HCT116 (cell line): ENCODE data around the gene CACNA1G. TPM values are rescaled to one million over a fixed set of nuclear protein-coding genes. Genes with fewer than 3 reads are reported as not detected.
A peak's percentile ranks its signal among the peaks of the same experiment; 100 is the strongest.

Experiments used
- ATAC-seq: fragments of 200-7000 bp; cut with Tn5 transposase; 2 replicates; pipeline ENCODE4 v1.9.1; 2020; ENCODE audit warnings: mild to moderate bottlenecking, moderate library complexity
- BruUV-seq: library from RNA; stranded (reverse); fragments of 400-500 nt; replicated peaks from 2 replicates; lab custom pipeline; 2021; lab: Mats Ljungman, UMichigan
- CTCF ChIA-PET: fragments of 300-600 bp; sonication (Branson Sonifier 250); formaldehyde crosslinking; loops from one replicate; lab custom pipeline; 2021; ENCODE audit warnings: antibody characterized with exemption; lab: Charles Lee
- POLR2A ChIA-PET: fragments of 300-600, 350-600 bp; sonication (Branson Sonifier 250); formaldehyde crosslinking; loops from one replicate; lab custom pipeline; 2021; ENCODE audit warnings: antibody characterized with exemption; lab: Charles Lee
- RAD21 ChIA-PET, 2 experiments: fragments of 300-600 bp; sonication (Branson Sonifier 250); formaldehyde crosslinking; loops; one replicate each; lab custom pipeline; 2023; ENCODE audit warnings: low total read pairs in 2 of 2; ENCODE audit not compliant: uncharacterized antibody in 2 of 2, unreplicated experiment in 2 of 2, low non-redundant PET in 1 of 2; lab: Charles Lee
- DNase-seq: peaks from one replicate; pipeline ENCODE4 v3.0.0-alpha.2; 2010; ENCODE audit warnings: low read depth, low spot score
- H2AFZ ChIP-seq: fragments of 200-600 bp; shearing (Covaris generic), sonication (generic); 2 replicates; pipeline ENCODE4 v1.6.1; 2017; ENCODE audit warnings: low read depth, mixed run types, mixed read lengths, antibody characterized with exemption, low read length; ENCODE audit not compliant: poor library complexity, severe bottlenecking
- H3K27ac ChIP-seq: 2 replicates; pipeline ENCODE4 v1.5.1; 2012; ENCODE audit warnings: low read depth, low read length
- H3K27me3 ChIP-seq: fragments of 200-600 bp; sonication (generic); 2 replicates; pipeline ENCODE4 v1.6.1; 2016; ENCODE audit warnings: mixed run types, low read length, mixed read lengths; ENCODE audit not compliant: insufficient read depth
- H3K36me3 ChIP-seq, 2 experiments: fragments of 200-500 bp in 1 of 2; fragments of 200-600 bp in 1 of 2; sonication (Bioruptor generic) in 1 of 2; sonication (generic) in 1 of 2; 2 replicates each; pipeline versions ENCODE4 v1.5.1 to v1.6.1; 2014 to 2016; ENCODE audit warnings: low read length in 2 of 2, inconsistent platforms in 1 of 2, mixed read lengths in 1 of 2, mixed run types in 1 of 2; ENCODE audit not compliant: insufficient read depth in 2 of 2, control insufficient read depth in 1 of 2
- H3K4me1 ChIP-seq, 2 experiments: fragments of 200-600 bp in 1 of 2; sonication (generic) in 1 of 2; 2 replicates each; pipeline versions ENCODE4 v1.5.1 to v1.6.1; 2012 to 2017; ENCODE audit warnings: low read length in 2 of 2, inconsistent platforms in 1 of 2, mild to moderate bottlenecking in 1 of 2, mixed read lengths in 1 of 2, mixed run types in 1 of 2, moderate library complexity in 1 of 2; ENCODE audit not compliant: insufficient read depth in 2 of 2, control insufficient read depth in 1 of 2
- H3K4me2 ChIP-seq: fragments of 200-600 bp; sonication (generic); 2 replicates; pipeline ENCODE4 v1.6.1; 2017; ENCODE audit warnings: mixed run types, low read length, mixed read lengths
- H3K4me3 ChIP-seq, 2 experiments: fragments of 200-600 bp in 1 of 2; sonication (generic) in 1 of 2; replicated peaks in 1 of 2; 2 replicates each; pipeline ENCODE4 v1.5.1; 2011 to 2016; ENCODE audit warnings: low read length in 2 of 2, control low read depth in 1 of 2, low read depth in 1 of 2, mild to moderate bottlenecking in 1 of 2, mixed read lengths in 1 of 2, mixed run types in 1 of 2
- H3K79me2 ChIP-seq: fragments of 200-600 bp; sonication (generic); 2 replicates; pipeline ENCODE4 v1.6.1; 2017; ENCODE audit warnings: mild to moderate bottlenecking, mixed run types, low read length, moderate library complexity, mixed read lengths; ENCODE audit not compliant: insufficient read depth
- H3K9ac ChIP-seq: fragments of 200-600 bp; sonication (generic); 2 replicates; pipeline ENCODE4 v1.6.1; 2016; ENCODE audit warnings: low read length, mixed read lengths
- H3K9me2 ChIP-seq: fragments of 200-600 bp; sonication (generic), shearing (Covaris generic); 2 replicates; pipeline ENCODE4 v1.6.1; 2017; ENCODE audit warnings: mixed run types, mild to moderate bottlenecking, moderate library complexity; ENCODE audit not compliant: insufficient read depth
- H3K9me3 ChIP-seq, 2 experiments: fragments of 200-500 bp in 1 of 2; fragments of 200-600 bp in 1 of 2; sonication (Bioruptor generic) in 1 of 2; sonication (generic) in 1 of 2; 2 replicates each; pipeline ENCODE4 v1.6.1; 2014 to 2017; ENCODE audit warnings: low read length in 2 of 2, mixed read lengths in 2 of 2, inconsistent platforms in 1 of 2, low read depth in 1 of 2, mild to moderate bottlenecking in 1 of 2, mixed run types in 1 of 2, moderate library complexity in 1 of 2; ENCODE audit not compliant: control insufficient read depth in 1 of 2, insufficient read depth in 1 of 2
- H4K20me1 ChIP-seq: fragments of 200-600 bp; sonication (generic), shearing (Covaris generic); 2 replicates; pipeline ENCODE4 v1.6.1; 2017; ENCODE audit warnings: mixed run types, mild to moderate bottlenecking, moderate library complexity; ENCODE audit not compliant: insufficient read depth
- ATF3 ChIP-seq: IDR thresholded peaks from 2 replicates; pipeline ENCODE4 v1.6.1; 2012
- CEBPB ChIP-seq: IDR thresholded peaks from 2 replicates; pipeline ENCODE4 v1.6.1; 2012; ENCODE audit warnings: low read depth
- CTCF ChIP-seq, 3 experiments: fragments of 200-600 bp in 1 of 3; sonication (generic) in 1 of 3; IDR thresholded peaks in 2 of 3; conservative IDR thresholded peaks in 1 of 3; 2 replicates each; pipeline ENCODE4 v1.5.1; 2012 to 2017; ENCODE audit warnings: low read depth in 2 of 3, low read length in 2 of 3, antibody characterized with exemption in 1 of 3, borderline replicate concordance in 1 of 3, control low read depth in 1 of 3, mild to moderate bottlenecking in 1 of 3, mixed read lengths in 1 of 3, mixed run types in 1 of 3, moderate library complexity in 1 of 3; ENCODE audit not compliant: insufficient read depth in 1 of 3
- EGR1 ChIP-seq: IDR thresholded peaks from 2 replicates; pipeline ENCODE4 v1.6.1; 2012; ENCODE audit warnings: low read depth
- ELF1 ChIP-seq: IDR thresholded peaks from 2 replicates; pipeline ENCODE4 v1.6.1; 2012; ENCODE audit warnings: low read depth, borderline replicate concordance
- EZH2 ChIP-seq: fragments of 200-600 bp; sonication (generic); IDR thresholded peaks from 2 replicates; pipeline ENCODE4 v1.6.1; 2017; ENCODE audit warnings: antibody characterized with exemption, mixed run types
- FOSL1 ChIP-seq: IDR thresholded peaks from 2 replicates; pipeline ENCODE4 v1.6.1; 2012; ENCODE audit warnings: low read depth
- JUND ChIP-seq: IDR thresholded peaks from 2 replicates; pipeline ENCODE4 v1.6.1; 2012
- MAX ChIP-seq: IDR thresholded peaks from 2 replicates; pipeline ENCODE4 v1.6.1; 2012
- POLR2A ChIP-seq: IDR thresholded peaks from 2 replicates; pipeline ENCODE4 v1.7.0; 2011; ENCODE audit warnings: borderline replicate concordance; ENCODE audit not compliant: insufficient read depth, insufficient read length; ENCODE audit errors: extremely low read depth
- POLR2AphosphoS5 ChIP-seq: IDR thresholded peaks from 2 replicates; pipeline ENCODE4 v1.6.1; 2011; ENCODE audit warnings: mild to moderate bottlenecking, low read depth, low read length, moderate library complexity
- RAD21 ChIP-seq: IDR thresholded peaks from 2 replicates; pipeline ENCODE4 v1.6.1; 2012; ENCODE audit warnings: low read depth, mild to moderate bottlenecking
- REST ChIP-seq: IDR thresholded peaks from 2 replicates; pipeline ENCODE4 v1.6.1; 2012; ENCODE audit warnings: low read depth
- SP1 ChIP-seq: IDR thresholded peaks from 2 replicates; pipeline ENCODE4 v1.6.1; 2012; ENCODE audit warnings: low read depth
- SRF ChIP-seq: IDR thresholded peaks from 2 replicates; pipeline ENCODE4 v1.6.1; 2012; ENCODE audit warnings: low read depth
- TCF7L2 ChIP-seq: IDR thresholded peaks from 2 replicates; pipeline ENCODE4 v1.7.0; 2011; ENCODE audit warnings: borderline replicate concordance, inconsistent platforms; ENCODE audit not compliant: insufficient read depth, insufficient read length; ENCODE audit errors: extremely low read depth
- YY1 ChIP-seq: IDR thresholded peaks from 2 replicates; pipeline ENCODE4 v1.6.1; 2011; ENCODE audit warnings: low read length, low read depth, moderate library complexity, mild to moderate bottlenecking; ENCODE audit not compliant: insufficient replicate concordance; ENCODE audit errors: extremely low read depth
- ZBTB33 ChIP-seq: IDR thresholded peaks from 2 replicates; pipeline ENCODE4 v1.6.1; 2011; ENCODE audit warnings: mild to moderate bottlenecking, low read length, moderate library complexity; ENCODE audit not compliant: insufficient replicate concordance; ENCODE audit errors: extremely low read depth
- ZFX ChIP-seq: fragments of 450-650 bp; IDR thresholded peaks from 2 replicates; pipeline ENCODE4 v1.6.1; 2017
- ZNF274 ChIP-seq: fragments of 200-500 bp; sonication (Bioruptor generic); IDR thresholded peaks from 2 replicates; pipeline ENCODE4 v1.6.1; 2014; ENCODE audit warnings: mild to moderate bottlenecking, low read depth, low read length, inconsistent platforms
- intact Hi-C: fragments of 100-400 bp; cut with micrococcal nuclease; formaldehyde crosslinking; loops from 2 replicates; pipeline ENCODE4 v1.10.0; 2022
- total RNA-seq: library from RNA; stranded (reverse); gene quantifications from one replicate; pipeline ENCODE4 v1.2.1, GENCODE V29; 2021; ENCODE audit not compliant: unreplicated experiment

CACNA1G gene
- total RNA-seq, 1 experiment from 2014 or later, result 3.4 TPM

- H3K9me3 ChIP-seq, result no peaks in the 10 kb centered on the region
- intact Hi-C loops, result no loop called here
- H3K9ac ChIP-seq, result no peak overlapping the region
- peaks cover 0 to 6% of the 10 kb centered on the region in 2 experiments; a peak in 1 of 4 replicates for H3K4me1 ChIP-seq
- POLR2A ChIA-PET, result no interaction called here
- H3K27ac ChIP-seq, result no peak overlapping the region
- peak; percentile 26; the same call in 1 of the 2 replicates for ATAC-seq
- no peaks in the 10 kb centered on the region for H3K9me2 ChIP-seq
- H3K27me3 ChIP-seq, result no peaks in the 10 kb centered on the region
- BruUV-seq, result no TSS peak
- no peak overlapping the region for H3K4me3 ChIP-seq
- CTCF ChIA-PET, result no interaction called here
- no peak overlapping the region for H3K4me2 ChIP-seq
- no peaks in the 10 kb centered on the region for H3K36me3 ChIP-seq
- peak overlapping the region; percentile 41 for H2AFZ ChIP-seq
- H4K20me1 ChIP-seq, result no peaks in the 10 kb centered on the region
- TF ChIP-seq ZFX (no peak), YY1 (no peak), MAX (no peak), ATF3 (no peak), EGR1 (no peak), TCF7L2 (no peak), REST (no peak), SP1 (no peak), CEBPB (no peak), RAD21 (no peak), SRF (no peak), ELF1 (no peak), CTCF (IDR thresholded peaks at IDR 0.05 in 2 of 3, conservative IDR thresholded peaks at IDR 0.05 in 1 of 3; ENCODE audit: borderline replicate concordance in 1 of 3, insufficient read depth in 1 of 3, low read depth in 2 of 3, low read length in 2 of 3) (no peak), FOSL1 (no peak), POLR2A (no peak), ZBTB33 (no peak), ZNF274 (no peak), POLR2AphosphoS5 (no peak), EZH2 (no peak), JUND (no peak)
- DNase-seq, result no peak
- RAD21 ChIA-PET, result no interaction called here
- no peaks in the 10 kb centered on the region for H3K79me2 ChIP-seq
Observed at GRCh38 chr17:50518384-50519023, 42.0 kb upstream of the CACNA1G start.
